NCI-H128 (cell line): ENCODE data around the gene NOP9.
A peak's percentile ranks its signal among the peaks of the same experiment; 100 is the strongest.
"Not testable (repeated sequence)": the region's sequence is repeated elsewhere in the genome, so short reads cannot be mapped to it uniquely, and the experiment has no call there.

Experiments used
- DNase-seq: peaks from one replicate; lab custom pipeline; 2025; ENCODE audit not compliant: unreplicated experiment; lab: John Stamatoyannopoulos, UW

The NOP9 gene

DNA sequence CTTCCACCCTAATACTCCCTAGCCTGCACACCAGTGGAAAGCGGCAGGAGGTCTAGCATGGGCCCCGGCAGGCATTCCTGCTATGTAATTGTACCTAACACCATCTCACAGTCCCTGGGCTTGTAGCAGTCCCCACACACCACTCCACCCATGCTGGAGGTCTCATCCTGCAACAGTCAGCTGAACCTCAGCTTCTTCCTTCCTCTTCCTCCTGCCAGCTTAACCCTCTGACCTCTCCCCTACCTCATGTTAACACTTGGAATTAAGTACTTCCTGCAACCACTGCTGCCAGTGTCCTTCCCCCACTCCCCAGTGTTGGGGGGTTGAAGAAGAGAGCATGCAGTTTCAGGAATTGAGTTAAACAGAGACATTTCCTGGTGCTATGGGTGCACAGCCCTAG lies 27.7 kb downstream of the NOP9 start:
- no peak for DNase-seq

DNA sequence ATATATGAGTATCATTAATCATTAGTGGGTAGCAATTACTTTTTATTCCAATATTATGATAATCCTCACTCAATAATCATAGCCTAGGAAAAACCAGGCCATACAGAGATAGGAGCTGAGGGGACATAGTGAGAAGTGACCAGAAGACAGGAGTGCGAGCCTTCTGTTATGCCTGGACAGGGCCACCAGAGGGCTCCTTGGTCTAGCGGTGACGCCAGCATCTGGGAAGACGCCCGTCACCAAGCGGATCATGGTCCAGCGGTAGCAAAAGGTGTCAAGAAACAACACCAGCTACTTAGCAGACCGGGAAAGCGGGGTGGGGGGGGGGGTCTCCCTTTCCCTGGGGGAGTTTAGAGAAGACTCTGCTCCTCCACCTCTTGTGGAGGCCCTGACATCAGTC lies 28.3 kb downstream of the NOP9 start:
- not testable (repeated sequence) for DNase-seq

DNA sequence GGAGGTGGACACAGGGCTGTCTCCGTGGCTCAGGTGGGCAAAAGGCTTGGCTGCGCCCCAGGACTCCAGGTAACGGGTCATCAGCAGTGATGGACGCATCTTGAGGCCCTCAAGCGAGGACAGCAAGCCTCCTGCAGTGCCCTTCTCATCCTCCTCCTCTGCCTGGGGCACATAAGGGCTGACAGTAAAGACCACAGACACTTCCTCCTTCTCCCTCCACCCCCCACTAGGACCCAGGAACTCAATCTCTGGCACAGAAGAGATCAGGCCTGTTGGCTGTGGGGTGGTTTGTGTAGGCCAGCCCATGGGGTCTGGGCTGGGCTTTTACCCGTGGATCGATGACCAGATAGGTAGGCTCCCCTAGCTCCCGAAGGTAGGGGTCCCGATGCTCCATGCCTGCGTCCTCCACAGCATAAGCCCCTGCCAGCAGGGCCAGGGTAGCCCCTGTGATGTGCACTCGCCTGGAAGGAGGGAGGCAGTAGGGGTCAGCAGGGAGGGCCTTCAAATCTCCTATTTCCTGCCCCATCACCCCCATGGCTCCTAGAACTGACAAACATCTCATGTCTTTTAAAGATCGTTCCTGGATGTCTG lies 29.5 kb downstream of the NOP9 start:
- DNase-seq: no peak

DNA sequence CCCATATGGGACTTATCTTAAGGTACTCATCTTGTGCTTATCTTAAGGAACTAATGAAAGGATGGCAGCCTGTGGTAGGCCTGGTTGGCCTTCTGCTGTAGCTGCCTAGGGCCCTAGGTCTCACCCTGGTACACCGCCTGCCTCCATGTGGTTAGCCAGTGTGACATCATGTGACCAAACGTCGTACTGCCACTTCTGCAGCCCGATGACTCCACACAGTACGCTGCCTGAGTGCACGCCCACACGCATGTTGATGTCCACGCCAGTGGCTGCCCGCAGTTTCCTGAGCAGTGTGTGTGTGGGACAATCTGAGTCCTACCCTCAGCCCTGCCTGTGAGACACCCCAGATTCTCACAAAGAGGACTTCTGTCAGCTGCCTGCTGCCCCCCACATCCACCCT lies 30.1 kb downstream of the NOP9 start:
- DNase-seq: no peak

DNA sequence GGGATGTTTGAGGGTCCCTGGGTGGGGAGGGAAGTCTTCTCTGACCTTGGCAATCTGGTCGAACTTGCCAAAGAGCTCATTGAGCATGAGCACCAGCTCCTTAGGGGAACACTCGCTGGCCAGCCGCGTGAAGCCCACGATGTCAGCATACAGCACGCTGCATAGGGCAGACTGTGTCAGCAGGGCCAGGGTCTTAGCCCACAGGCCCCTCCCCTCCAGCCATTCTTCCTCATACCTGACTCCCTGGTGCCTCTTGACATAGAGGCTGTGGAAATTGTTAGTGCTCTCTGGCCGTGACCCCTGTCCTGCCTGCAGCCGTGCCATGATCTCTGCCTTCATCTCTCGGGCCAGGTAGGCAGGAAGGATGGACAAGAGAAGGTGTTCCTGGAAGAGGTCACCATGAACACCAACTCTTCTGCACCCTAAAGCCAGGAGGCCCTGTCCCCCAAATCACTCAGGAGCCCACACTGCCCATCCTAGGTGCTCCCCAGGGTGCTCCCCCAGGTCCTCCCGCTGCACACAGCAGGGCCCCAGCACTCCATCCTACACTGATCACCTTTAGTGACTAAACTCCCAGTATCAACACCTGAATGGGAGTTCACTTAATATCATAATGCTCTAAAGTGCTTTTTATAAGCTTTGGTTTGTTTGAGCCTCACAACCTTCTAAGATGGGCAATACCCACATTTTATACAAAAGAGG lies 31.5 kb downstream of the NOP9 start:
- DNase-seq: no peak

DNA sequence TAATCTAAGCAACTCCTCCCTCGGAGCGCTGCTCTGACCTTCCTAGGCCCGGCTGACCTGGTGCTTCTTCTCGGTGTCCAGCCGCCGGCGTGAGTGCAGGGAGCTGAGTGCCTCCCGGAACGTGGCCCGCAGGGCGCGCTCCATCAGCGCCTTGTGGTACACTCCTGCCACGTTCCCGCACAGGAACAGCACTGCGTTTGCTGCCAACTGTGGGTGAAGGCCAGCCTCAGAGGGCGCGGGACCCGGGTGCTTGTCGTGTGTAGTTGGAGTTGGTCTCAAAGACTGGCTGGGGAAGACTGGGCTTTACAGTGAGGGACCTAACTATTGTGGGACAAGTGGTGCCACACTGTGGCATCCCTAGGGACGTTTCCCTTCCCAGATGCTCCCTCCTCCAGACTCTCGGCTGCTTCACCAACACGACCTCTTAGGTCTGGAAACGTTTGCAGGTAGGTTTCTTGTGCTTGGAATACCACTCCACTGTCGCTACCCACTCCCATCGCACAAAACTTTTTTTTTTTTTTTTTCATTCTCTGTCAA lies 32.1 kb downstream of the NOP9 start:
- DNase-seq: no peak

DNA sequence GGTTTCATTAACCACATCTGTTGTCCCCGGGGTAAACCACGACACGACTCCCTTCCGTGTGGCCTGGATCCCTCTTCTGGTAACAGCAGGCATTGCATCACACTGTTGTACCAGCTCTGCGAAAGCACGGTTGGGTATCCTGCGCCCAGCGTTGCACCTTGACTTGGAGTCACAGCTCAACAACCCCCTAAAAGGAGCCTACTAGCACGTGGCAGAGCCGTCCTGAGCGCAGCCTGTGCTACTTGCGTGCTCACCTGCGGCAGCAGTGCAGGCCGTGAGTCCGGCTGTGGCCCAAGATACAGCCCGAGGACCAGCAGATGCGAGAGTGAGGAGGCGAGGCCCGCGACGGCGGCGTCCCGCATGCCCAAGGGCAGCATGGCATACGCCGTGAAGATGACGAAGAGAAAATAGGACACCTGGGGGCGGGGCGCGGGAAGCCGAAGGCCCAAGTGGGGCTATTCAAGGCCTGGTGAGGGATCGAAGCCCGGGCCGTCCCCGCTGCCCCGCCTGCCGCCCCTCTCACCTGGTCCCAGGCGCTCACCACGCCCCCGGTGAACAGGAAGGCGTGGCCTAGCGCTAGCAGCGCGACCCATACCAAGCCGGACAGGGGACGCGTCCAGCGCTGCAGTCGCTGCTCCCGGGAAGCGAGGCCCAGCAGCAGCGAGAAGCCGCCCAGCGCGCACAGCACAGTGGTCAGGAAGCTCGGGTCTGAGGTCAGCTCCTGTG lies 32.8 kb downstream of the NOP9 start:
- DNase-seq: peak; percentile 59

DNA sequence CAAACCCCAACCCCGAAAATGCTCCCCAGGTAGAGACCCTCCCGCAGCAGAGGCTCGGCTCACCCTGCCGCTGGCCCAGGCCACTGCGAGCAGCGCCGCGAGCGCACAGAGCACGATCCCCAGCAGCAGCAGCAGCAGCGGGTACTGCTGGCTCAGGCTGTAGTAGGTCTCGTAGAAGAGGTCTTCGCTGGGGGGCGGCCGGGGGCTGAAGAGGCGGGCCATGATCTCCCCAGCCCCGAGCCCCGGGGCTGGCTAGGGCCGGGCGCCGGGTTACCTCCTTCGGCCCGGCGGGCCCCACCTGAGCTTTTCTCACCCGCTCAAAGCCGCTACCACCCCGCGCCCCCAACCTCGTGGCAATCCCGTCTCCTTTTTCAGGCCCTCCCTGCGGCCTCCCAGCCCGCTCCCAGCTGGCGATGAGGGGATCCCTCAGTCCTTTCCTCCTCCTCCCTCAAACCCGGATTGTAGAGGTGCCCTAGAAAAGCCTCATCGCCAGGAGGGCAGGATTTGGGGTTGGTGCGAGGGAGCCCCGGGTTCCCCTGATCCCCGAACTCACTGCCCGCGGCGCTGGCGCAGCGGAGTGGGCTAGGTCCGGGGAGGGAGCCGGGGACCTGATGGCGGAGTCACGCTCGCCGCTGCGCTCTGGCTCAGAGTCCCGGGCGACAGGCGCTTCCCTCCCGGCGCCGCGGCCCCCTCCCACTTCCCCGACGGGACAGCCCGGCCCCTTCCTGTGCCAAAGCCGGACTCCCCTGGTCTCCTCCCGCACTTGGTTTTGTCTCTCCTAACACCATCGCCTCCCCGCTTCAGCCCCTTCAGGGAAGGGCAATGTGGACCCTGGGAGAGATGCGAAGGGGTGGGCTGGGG lies 35.0 kb downstream of the NOP9 start, which contains the start of gene ADCY4:
TSS of gene ADCY4 (minus strand) at position 641 of the 861 bp plus-strand sequence. CDS start at position 222, 419 bp downstream.
- DNase-seq: no peak

DNA sequence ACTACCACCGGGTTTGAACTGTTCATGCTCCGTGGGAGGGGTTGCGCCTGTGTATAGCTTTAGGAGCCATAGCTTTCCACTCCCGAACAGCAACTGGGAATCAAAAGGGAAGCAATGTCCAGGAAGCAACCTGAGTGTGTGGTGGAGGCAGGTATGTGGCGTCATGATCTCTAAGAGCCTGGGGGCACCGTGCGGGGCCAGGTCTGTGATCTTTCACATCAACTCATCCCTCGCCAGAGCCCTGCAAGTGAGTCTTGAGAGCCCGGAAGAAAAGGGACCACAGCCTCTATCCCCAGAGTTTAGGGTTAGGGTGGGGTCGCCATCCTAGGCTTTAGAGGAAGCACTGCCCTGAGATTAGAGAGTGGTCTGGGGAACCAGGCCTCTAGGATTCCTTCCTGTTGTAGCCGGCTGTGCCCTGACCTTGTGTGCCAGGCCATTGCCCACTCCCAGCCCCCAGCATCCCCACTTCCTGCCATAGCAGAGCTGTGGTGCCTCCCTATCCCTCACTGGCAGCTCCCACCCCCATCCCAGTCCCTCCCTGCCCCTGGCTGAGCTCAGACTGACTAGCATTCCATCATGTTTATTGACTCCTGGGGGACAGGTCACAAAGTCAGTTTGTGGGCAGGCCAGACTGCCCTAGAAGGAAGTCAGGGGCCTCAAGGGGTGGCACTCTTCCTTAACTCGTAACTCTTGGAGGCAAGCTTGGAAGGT lies 36.0 kb downstream of the NOP9 start:
- no peak for DNase-seq

DNA sequence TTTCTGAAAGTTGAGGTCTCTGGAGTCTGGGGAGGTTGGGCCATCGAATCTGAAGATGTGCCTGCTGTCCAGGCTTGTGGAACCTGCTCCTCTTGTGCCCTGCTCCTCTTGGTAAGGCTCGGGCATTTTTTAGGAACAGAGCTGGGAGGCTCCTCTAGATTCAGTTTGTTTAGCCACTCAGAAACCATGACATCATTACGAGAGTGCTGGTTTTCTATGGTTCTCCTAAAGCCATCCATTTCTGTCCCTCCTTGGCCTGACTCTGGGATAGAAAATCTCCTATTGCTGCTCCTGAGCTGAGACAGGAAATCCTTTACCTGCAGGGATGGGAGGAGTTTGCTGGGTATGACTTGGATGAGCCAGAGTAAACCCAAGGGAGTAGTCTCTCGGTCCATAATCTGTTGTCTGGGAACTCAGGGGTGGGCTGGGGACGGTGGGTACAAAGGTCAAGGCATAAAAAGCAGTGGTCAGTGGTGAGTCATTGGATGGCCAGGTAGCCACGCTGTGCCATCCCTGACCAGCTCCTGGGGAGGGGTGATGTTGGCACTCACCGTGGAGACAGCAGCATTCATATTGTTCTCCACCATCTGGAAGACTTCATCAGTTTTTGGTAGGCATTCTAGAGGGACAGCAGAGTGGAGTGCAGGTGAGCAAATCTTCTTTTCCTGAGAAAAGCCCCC lies 37.6 kb downstream of the NOP9 start:
- DNase-seq: no peak

DNA sequence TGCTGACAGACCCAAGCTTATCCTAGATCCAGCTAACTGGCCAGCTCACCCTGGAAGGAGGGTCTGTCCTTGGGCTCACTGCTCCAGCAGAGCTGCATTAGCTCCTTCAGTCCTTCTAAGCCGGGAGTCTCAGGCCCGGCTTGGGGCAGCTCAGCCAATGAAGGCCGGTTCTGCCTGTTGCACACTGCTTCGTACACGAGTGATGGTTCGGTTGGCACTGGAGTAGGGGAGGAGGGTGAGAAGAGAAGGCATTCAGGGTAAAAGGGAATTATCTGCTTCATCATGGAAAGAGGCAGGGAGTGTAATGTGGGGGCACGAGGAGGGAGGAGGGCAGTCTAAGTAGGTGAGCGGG lies 38.1 kb downstream of the NOP9 start:
- DNase-seq: no peak

DNA sequence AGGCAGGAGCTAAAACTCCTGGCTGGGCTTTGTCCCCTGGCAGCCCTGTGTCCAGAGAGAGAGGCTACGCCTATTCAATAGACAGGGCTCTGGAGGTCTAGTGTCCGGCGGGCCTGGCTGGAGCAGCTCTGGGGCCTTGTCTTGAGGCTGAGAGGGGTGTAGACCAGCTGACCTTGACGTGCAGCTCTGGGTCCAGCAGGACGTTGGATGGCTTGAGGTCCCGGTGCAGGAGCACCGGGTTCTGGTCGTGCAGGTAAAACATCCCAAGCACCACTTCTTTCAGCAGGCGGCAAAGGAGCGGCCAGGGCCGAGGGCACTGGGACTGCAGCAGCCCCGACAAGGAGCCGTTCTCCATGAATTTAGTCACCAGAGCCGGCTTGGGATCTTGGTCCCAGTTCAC lies 39.2 kb downstream of the NOP9 start:
- DNase-seq: no peak

DNA sequence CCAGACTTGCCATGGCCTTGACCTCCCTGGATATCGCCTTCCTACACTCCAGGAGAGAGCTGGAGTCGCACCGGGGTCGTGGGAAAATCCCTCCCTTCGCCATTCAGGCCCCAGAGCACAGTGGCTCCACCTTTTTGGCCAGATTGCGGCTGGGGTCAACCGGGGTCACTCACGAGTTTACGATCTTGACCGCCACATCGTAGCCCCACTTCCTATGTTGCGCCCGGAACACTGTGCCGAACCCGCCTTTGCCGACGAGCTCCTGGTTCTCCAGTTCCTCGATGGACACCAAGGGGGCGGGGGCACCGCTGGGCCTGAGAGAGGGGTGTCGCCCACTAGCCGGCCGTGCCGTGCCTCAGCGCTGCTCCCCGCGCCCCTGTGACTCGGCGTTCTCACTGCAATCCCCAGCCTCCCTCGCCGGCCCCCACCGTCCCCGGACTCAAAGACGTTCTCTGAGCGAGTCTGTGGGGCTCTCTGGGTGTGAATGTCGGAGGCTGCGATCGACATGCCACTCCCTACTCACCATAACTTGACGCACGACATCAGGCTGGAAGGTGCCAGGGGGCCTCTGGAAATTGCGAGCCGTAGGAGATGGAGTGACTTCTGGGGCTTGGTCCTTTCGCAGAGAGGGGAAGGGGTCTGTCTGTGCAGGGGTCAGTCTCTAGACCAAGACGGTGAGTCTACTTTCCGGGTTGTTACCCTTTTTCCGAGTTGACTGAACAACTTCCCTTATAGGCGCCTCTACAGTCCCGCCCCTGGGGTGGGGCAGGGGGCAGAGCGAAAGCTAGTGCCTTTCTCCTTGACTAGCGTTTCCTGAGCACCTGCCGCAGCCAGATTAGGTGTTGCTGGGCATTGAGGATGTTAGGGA lies 39.9 kb downstream of the NOP9 start, which contains the start of gene RIPK3:
TSS of gene RIPK3 (minus strand) at position 708 of the 868 bp plus-strand sequence. CDS start at position 543, 165 bp downstream.
- DNase-seq: no peak

DNA sequence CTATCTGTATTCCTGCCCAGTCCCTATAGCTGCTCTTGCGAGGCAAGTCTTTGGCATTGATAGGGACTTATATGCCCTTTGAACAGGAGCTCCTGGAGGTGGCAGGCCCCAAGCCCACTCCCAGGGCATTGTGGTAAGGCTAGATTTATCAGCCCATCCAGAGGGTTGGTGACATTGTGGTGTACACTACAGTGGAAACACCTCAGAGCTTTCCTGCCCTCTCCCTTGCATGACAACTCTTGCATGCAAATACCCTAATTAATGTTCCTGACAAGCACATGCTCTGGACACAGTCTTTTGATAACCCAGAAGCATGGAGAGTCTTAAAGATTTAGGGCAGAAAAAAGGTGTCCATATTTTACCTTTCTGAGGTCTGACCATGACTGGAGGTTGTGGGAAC lies 41.0 kb downstream of the NOP9 start:
- no peak for DNase-seq

DNA sequence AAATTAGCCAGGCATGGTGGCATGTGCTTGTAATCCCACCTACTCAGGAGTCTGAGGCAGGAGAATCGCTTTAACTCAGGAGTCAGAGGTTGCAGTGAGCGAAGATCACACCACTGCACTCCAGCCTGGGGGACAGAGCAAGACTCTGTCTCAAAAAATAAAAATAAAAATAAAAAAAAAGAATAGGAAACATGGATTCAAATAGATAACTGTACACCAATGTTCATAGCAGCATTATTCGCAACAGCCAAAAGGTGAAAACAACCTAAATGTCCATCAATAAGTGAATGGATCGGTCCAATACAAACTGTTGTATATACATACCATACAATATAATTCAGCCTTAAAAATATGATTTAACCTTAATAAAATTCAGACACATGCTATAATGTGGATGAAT lies 43.2 kb downstream of the NOP9 start:
- DNase-seq: no peak

DNA sequence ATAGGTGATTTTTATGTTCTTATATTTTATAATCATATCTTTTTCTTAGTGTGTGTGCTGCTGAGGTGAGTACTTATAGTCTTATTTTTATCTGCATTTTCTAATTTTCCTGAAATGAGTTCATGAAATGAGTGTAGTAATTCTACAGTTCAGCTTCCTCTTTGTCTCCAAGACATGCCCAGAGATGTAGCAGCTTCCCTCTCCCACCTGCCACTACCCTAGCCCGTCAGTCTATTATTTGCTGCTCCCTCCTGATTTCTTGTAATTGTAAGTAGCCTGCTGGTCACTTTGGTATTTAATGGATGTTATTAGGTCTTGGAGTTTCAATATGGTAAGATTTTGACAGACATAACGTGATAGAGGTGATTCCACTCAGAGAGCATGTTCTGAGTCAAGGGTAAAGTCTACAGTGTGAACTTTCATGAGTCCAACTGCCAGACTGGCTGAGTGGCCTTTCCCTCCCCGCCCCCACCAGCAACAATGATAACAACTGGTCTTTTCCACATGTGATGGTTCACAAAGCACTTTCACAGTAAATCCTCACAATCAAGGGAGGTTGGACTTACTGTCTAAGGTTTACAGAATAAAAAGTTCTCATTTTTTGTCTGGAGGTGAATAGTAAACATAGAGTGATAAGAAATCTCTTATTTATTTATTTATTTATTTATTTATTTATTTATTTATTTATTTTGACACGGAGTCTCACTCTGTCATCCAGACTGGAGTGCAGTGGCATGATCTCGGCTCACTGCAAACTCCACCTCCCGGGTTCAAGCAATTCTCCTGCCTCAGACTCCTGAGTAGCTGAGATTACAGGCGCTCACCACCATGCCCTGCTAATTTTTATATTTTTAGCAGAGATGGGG lies 44.4 kb downstream of the NOP9 start:
- no peak for DNase-seq

DNA sequence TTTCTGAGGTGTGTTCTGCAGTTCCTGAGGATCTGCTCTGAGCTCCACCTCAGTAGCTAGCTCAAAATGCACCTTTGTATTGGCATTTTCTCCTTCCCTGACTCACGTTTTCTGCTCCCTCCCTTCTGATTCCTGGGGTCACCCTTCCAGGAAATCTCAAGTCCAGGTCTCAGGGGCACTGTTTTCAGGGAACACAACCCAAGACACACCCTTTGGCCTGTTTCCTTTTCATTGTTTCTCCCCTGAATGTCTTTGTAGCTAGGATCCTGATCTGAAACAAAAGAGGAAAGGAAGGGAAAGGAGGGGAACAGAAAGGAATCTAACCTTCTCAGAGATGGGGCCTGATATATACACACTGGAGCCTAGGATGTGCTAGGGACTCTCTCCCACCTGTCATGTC lies 47.5 kb downstream of the NOP9 start:
- DNase-seq: no peak

DNA sequence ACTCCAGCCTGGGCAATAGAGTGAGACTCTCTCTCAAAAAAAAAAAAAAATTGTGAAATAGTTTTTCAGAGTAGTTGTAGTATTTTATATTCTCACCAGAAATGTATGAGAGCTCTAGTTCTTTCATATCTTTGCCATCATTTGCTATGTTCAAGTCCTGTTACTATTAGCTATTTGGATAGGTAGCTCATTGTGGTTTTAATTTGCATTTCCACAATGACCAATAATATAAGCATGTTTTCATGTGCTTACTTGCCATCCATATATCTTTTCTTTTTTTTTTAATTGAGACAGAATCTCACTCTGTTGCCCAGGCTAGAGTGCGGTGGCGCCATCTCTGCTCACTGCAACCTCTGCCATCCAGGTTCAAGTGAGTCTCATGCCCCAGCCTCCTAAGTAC lies 48.5 kb downstream of the NOP9 start:
- DNase-seq: no peak
